Mesothelial cell of epicardium (in vitro differentiated cells): ENCODE measurements around the gene SLC7A10. TPM values are rescaled to one million over a fixed set of nuclear protein-coding genes. Genes with fewer than 3 reads are reported as not detected.
A peak's percentile ranks its signal among the peaks of the same experiment; 100 is the strongest.

ENCODE experiments used
- DNase-seq, 2 experiments: peaks; one replicate each; pipeline ENCODE4 v3.0.0; 2021; ENCODE audit warnings: low spot score in 2 of 2; ENCODE audit not compliant: unreplicated experiment in 2 of 2
- H3K27ac Mint-ChIP-seq: 2 replicates; pipeline ENCODE4 v1.8.0; 2021; ENCODE audit warnings: mixed read lengths
- H3K27me3 Mint-ChIP-seq: 2 replicates; pipeline ENCODE4 v1.8.0; 2021; ENCODE audit warnings: low read depth, mixed read lengths
- H3K36me3 Mint-ChIP-seq: 2 replicates; pipeline ENCODE4 v1.8.0; 2021; ENCODE audit warnings: mixed read lengths
- H3K4me1 Mint-ChIP-seq: 2 replicates; pipeline ENCODE4 v1.8.0; 2021; ENCODE audit warnings: mixed read lengths
- H3K4me3 Mint-ChIP-seq: 2 replicates; pipeline ENCODE4 v1.8.0; 2021; ENCODE audit warnings: mild to moderate bottlenecking, moderate library complexity, mixed read lengths
- H3K9me3 Mint-ChIP-seq: 2 replicates; pipeline ENCODE4 v1.8.0; 2021; ENCODE audit warnings: mixed read lengths
- CTCF ChIP-seq: fragments of 200-600 bp; sonication (generic); IDR thresholded peaks from one replicate; pipeline ENCODE4 v1.5.0; 2021; ENCODE audit warnings: antibody characterized with exemption; ENCODE audit not compliant: unreplicated experiment
- total RNA-seq: library from RNA; stranded (reverse); gene quantifications from 3 replicates; pipeline ENCODE4 v1.2.1, GENCODE V29; 2021

Gene SLC7A10
- total RNA-seq, 1 donor from 2014 or later, result 0.92 TPM

- H3K9me3 Mint-ChIP-seq, result peaks cover 21% of the 10 kb centered on the region
Observed at GRCh38 chr19:33231511-33231910, 5.9 kb upstream of the SLC7A10 start.

GRCh38 chr19:33229962-33230361 is 4.3 kb upstream of the SLC7A10 start:
- no peak overlapping the region for H3K4me3 Mint-ChIP-seq
- peaks cover 3% of the 10 kb centered on the region for H3K4me1 Mint-ChIP-seq
- H3K27me3 Mint-ChIP-seq, result peaks cover 55% of the 10 kb centered on the region
- peaks cover 21% of the 10 kb centered on the region for H3K9me3 Mint-ChIP-seq
- no peak for DNase-seq
- H3K27ac Mint-ChIP-seq, result no peak overlapping the region
- TF ChIP-seq CTCF, result no peak
- peaks cover 7% of the 10 kb centered on the region for H3K36me3 Mint-ChIP-seq

More at GRCh38 chr19:33231511-33231910, 5.9 kb upstream of the SLC7A10 start:
- H3K36me3 Mint-ChIP-seq, result peaks cover 6% of the 10 kb centered on the region
- TF ChIP-seq CTCF, result no peak
- no peak for DNase-seq
- H3K27ac Mint-ChIP-seq, result no peak overlapping the region
- no peak overlapping the region for H3K4me3 Mint-ChIP-seq
- no peaks in the 10 kb centered on the region for H3K4me1 Mint-ChIP-seq
- peaks cover 47% of the 10 kb centered on the region for H3K27me3 Mint-ChIP-seq

GRCh38 chr19:33227870-33228599 is 2.4 kb upstream of the SLC7A10 start:
- H3K9me3 Mint-ChIP-seq, result peaks cover 21% of the 10 kb centered on the region
- H3K4me3 Mint-ChIP-seq, result no peak overlapping the region
- no peak for TF ChIP-seq CTCF
- DNase-seq, result no peak
- H3K4me1 Mint-ChIP-seq, result peaks cover 3% of the 10 kb centered on the region
- peaks cover 8% of the 10 kb centered on the region for H3K36me3 Mint-ChIP-seq
- H3K27me3 Mint-ChIP-seq, result peaks cover 69% of the 10 kb centered on the region
- no peak overlapping the region for H3K27ac Mint-ChIP-seq

GRCh38 chr19:33227242-33227650 is 1.6 kb upstream of the SLC7A10 start:
- H3K27ac Mint-ChIP-seq, result no peak overlapping the region
- H3K4me3 Mint-ChIP-seq, result peak overlapping the region; percentile 43
- H3K27me3 Mint-ChIP-seq, result peaks cover 76% of the 10 kb centered on the region
- peaks cover 21% of the 10 kb centered on the region for H3K9me3 Mint-ChIP-seq
- H3K36me3 Mint-ChIP-seq, result peaks cover 8% of the 10 kb centered on the region
- TF ChIP-seq CTCF, result no peak
- DNase-seq, result no peak
- H3K4me1 Mint-ChIP-seq, result peaks cover 3% of the 10 kb centered on the region

- Mint-ChIP-seq H3K9me3 (peaks cover 21% of the 10 kb centered on the region), H3K4me1 (peaks cover 3% of the 10 kb centered on the region), H3K27me3 (peaks cover 81% of the 10 kb centered on the region), H3K36me3 (peaks cover 8% of the 10 kb centered on the region), H3K4me3 (peak overlapping the region; percentile 43), H3K27ac (no peak overlapping the region)
- no peak for TF ChIP-seq CTCF
- DNase-seq, result no peak
Observed at GRCh38 chr19:33226550-33227241, 1.0 kb upstream of the SLC7A10 start.
